Measurements from ENCODE around the gene ARID1B. TPM values are rescaled to one million over a fixed set of nuclear protein-coding genes. Genes with fewer than 3 reads are reported as not detected.
A peak's percentile ranks its signal among the peaks of the same experiment; 100 is the strongest.

Gene ARID1B
- total and polyA plus RNA-seq, 9 of the 15 experiments (the other 6 are each of a cell fraction or from before 2014, with no cell fraction given) = 12.5 to 50.5 (median 25.8) TPM

DNA sequence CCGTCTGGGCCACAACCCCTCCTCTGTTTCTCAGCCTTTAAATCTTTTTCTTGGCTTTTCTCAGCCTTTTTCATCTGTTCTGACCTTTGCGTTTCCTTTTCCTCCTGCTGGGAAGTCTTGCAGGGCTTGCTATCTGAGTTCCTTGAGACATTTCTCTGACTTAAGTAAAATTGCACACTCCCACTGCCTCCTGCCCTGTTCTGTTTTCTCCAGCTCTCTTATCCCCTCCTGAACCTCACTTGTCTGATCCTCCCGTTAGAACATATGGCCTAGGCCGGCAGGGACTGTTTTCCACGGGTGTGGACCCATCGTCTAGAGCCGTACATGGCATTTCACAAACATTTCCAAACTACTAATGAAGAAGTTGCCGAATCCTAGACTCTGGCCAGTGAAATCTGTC lies 63.0 kb downstream of the ARID1B start:
- Histone ChIP-seq H3K9ac (ENCODE audit: insufficient read depth in 1 of 2, low read depth in 2 of 2, low read length in 2 of 2) (peak overlapping the region in 1 of 2 experiments; percentile 49; a peak in 1 of 4 replicates), H3K9me3 (replicated peaks; ENCODE audit: control insufficient read depth, insufficient read depth, low read depth, low read length) (no peaks in the 10 kb centered on the region), H3K79me2 (ENCODE audit: control insufficient read depth, insufficient read depth, low read length) (peaks cover 69% of the 10 kb centered on the region), H3K27me3 (ENCODE audit: control insufficient read depth in 2 of 2, insufficient read depth in 2 of 2, low read length in 2 of 2) (no peaks in the 10 kb centered on the region), H3K36me3 (ENCODE audit: control insufficient read depth, insufficient read depth, low read length) (peaks cover 4% of the 10 kb centered on the region; the same call in 1 of the 3 replicates), H3K4me2 (ENCODE audit: insufficient read depth, low read length) (peak overlapping the region; percentile 53), H2AFZ (ENCODE audit: low read depth, low read length) (no peak overlapping the region), H3K4me3 (no peak overlapping the region), H3K9me1 (ENCODE audit: control insufficient read depth, insufficient read depth, low read length) (no peaks in the 10 kb centered on the region), H3K4me1 (replicated peaks in 1 of 2; ENCODE audit: control insufficient read depth in 2 of 2, insufficient read depth in 2 of 2, low read length in 2 of 2) (peaks cover 15 to 28% of the 10 kb centered on the region in 2 experiments), H4K20me1 (replicated peaks; ENCODE audit: control insufficient read depth, insufficient read depth, low read length) (peaks cover 18% of the 10 kb centered on the region), H3K27ac (ENCODE audit: extremely low read depth, low read depth, low read length) (peak overlapping the region; percentile 25; the same call in 2 of the 3 replicates)
- TF ChIP-seq, protein P1, sequence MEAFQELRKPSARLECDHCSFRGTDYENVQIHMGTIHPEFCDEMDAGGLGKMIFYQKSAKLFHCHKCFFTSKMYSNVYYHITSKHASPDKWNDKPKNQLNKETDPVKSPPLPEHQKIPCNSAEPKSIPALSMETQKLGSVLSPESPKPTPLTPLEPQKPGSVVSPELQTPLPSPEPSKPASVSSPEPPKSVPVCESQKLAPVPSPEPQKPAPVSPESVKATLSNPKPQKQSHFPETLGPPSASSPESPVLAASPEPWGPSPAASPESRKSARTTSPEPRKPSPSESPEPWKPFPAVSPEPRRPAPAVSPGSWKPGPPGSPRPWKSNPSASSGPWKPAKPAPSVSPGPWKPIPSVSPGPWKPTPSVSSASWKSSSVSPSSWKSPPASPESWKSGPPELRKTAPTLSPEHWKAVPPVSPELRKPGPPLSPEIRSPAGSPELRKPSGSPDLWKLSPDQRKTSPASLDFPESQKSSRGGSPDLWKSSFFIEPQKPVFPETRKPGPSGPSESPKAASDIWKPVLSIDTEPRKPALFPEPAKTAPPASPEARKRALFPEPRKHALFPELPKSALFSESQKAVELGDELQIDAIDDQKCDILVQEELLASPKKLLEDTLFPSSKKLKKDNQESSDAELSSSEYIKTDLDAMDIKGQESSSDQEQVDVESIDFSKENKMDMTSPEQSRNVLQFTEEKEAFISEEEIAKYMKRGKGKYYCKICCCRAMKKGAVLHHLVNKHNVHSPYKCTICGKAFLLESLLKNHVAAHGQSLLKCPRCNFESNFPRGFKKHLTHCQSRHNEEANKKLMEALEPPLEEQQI (IDR thresholded peaks at IDR 0.05) = no peak
- TF ChIP-seq TOE1 (IDR thresholded peaks at IDR 0.05; ENCODE audit: borderline replicate concordance) (no peak), TOE1 (CRISPR knock-in tag; IDR thresholded peaks at IDR 0.05; ENCODE audit: borderline replicate concordance, low read depth) (no peak), PRPF4 (IDR thresholded peaks at IDR 0.05; ENCODE audit: insufficient read depth, low read depth, low read length, poor library complexity, severe bottlenecking) (no peak), RFX7 (CRISPR knock-in tag; IDR thresholded peaks at IDR 0.05) (no peak)
- TF ChIP-seq, protein P2, sequence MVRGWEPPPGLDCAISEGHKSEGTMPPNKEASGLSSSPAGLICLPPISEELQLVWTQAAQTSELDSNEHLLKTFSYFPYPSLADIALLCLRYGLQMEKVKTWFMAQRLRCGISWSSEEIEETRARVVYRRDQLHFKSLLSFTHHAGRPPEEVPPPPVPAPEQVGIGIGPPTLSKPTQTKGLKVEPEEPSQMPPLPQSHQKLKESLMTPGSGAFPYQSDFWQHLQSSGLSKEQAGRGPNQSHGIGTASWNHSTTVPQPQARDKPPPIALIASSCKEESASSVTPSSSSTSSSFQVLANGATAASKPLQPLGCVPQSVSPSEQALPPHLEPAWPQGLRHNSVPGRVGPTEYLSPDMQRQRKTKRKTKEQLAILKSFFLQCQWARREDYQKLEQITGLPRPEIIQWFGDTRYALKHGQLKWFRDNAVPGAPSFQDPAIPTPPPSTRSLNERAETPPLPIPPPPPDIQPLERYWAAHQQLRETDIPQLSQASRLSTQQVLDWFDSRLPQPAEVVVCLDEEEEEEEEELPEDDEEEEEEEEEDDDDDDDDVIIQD (CRISPR knock-in tag; IDR thresholded peaks at IDR 0.05) = no peak
- TF ChIP-seq, protein P3, sequence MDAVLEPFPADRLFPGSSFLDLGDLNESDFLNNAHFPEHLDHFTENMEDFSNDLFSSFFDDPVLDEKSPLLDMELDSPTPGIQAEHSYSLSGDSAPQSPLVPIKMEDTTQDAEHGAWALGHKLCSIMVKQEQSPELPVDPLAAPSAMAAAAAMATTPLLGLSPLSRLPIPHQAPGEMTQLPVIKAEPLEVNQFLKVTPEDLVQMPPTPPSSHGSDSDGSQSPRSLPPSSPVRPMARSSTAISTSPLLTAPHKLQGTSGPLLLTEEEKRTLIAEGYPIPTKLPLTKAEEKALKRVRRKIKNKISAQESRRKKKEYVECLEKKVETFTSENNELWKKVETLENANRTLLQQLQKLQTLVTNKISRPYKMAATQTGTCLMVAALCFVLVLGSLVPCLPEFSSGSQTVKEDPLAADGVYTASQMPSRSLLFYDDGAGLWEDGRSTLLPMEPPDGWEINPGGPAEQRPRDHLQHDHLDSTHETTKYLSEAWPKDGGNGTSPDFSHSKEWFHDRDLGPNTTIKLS (IDR thresholded peaks at IDR 0.05; ENCODE audit: borderline replicate concordance, low read depth) = no peak
- no TSS peak for BruUV-seq (replicated peaks)
- intact Hi-C loops (cut with micrococcal nuclease) (loop anchor here (1.0 kb wide), 1 partner anchor 24 kb away; no protein-coding TSS in a partner anchor), in situ Hi-C loops (cut with MboI) (no loop called here)
- WGBS (ENCODE audit: insufficient coverage, low coverage, missing lambda C conversion rate) = 27% methylated on average over 8 of the region's 8 CpGs
- peak; percentile 64 for ATAC-seq
- ChIA-PET CTCF (ENCODE audit: low intra/inter-chr PET ratio) (no interaction called here), POLR2A (interaction anchor here (0.6 to 3.1 kb wide), 7 partner anchors 9 to 220 kb away, joined by 3 to 12 read pairs (median 3); no protein-coding TSS in a partner anchor)
- no peak for DNase-seq (ENCODE audit: extremely low read depth in 1 of 4, low spot score in 3 of 4)
- FAIRE-seq = peak; percentile 55
